Islet of Langerhans (tissue), 1 donor: ENCODE results near the gene HPCAL1.
"Not testable (repeated sequence)": the region's sequence is repeated elsewhere in the genome, so short reads cannot be mapped to it uniquely, and the experiment has no call there.

ENCODE experiments used
- FAIRE-seq: peaks from one replicate; lab custom pipeline; 2011; peaks lifted over from hg19 to GRCh38; lab: Jason Lieb, UNC

HPCAL1 gene

DNA sequence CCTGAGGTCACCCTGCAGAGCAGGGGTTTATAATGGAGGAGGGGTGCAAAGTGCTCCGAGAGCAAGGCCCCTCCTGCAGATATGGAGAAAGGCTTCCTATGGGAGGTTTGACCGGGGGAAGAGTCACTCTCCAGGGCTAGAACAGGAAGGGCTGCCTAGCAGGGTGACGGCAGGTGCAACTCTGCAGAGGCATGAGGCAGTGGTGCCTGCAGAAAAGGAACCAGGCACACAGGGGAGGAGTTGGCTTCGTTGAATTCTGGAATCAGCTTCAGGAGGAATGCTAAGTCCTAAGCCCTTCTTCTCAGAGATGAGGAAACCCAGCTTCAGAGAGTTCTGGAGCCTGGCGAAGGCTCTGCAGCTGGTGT is 17.5 kb upstream of the HPCAL1 start:
- no peak for FAIRE-seq

DNA sequence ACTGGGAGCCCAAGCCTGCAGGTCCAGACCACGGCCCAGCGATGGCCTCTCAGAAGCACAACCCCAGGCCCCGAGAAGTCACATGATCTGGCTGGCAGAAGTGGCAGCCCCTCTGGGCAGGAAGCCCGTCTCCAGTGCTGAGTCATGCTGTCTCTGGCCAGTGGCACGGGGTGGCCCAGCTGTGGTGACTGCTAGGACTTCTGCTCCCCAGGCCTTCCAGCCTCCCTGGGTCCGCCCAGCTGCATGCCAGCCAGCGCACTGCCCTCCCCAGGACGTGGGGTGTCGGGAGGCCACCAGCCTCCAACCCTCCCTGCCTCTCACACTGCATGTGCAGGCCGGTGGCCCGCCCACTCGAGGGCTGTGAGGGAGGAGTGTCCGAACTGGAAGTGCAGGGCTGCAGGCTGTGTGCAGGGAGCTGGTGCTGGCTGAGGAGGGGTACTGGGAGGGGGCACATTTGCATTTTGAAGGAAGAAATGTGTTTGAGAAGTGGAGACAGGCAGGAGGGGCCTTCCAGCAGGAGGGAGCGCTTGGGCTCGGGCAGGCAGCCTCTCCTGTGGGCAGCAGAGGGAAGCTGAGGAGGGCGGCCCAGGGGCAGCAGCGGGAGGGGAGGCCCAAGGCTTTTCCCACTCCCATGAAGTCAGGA is 17.0 kb upstream of the HPCAL1 start:
- no peak for FAIRE-seq

DNA sequence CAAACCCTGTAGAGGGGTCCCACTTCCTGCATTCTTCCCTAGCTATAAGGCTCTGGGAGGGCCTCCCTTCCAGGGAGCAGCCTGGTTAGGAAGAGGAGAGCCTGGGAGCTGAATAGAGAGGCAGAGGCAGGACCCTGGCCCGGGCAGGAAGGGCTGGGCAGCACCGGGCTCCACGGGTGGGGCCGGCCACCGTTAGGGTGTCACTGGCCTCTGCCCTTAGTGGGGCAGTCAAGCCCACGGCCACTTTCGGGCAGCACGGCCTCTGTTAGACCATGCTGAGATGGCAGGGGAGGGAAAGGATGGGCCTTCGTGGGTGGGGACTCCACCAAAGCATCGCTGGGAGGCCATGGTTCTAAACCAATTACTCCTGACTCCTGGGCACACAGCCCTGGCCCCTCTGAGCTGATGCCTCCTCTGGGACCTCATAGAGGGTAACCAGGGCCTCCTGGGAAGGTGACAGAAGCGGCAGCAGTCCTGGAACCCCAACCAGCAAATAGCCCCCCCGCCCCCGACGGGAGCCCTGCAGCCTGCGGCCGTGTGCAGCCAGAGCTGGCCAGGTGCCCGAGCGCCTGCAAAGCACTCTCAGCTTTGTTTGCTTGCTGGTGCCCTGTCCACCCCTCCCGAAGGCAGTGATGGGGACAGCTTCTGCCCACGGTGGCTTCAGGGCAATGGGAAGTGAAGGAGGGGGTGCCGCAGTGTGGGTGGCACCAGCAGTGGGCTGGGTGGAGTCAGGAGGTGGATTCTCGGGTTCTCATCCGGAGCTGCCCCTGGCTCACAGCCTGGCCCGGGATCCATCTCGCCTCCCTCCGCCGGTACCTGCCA is 16.3 kb upstream of the HPCAL1 start:
- FAIRE-seq: no peak

DNA sequence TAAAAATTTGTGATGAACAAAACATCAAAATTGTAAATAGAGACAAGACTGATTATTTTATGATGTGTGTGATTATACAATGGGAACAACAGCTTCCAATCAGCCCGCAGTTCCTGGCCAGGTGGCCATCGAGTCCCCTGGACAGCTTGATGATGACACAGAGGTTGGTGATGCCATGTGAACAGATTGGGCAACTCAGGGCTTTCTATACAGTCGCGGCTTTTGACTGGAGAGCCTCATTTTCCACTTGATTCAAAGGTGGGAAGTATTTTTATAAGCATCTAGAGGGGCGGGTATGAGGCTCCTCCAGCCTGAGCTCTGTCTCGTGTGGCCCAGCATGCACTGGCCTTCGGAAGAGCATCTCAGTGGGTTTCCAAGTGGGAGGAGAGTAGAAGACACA is 14.9 kb upstream of the HPCAL1 start:
- FAIRE-seq: no peak

DNA sequence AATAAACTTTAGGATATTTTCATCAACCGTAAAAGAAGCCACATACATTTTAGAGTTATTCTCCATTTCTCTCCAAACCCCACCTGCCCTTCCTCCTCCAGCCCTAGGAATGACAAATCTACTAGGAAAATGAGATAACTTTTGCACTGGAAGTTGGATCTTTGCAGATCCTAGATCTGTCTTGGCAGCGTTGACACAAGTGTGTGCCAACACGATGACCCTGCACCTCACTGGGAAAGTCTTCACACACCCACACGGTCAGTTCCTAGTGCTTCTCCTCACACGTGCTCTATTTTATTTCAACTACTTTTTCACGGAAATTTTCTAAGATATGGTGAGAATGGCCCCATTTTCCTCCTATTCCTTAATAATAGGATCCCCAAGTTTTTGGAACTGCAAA is 14.1 kb upstream of the HPCAL1 start:
- FAIRE-seq: no peak

DNA sequence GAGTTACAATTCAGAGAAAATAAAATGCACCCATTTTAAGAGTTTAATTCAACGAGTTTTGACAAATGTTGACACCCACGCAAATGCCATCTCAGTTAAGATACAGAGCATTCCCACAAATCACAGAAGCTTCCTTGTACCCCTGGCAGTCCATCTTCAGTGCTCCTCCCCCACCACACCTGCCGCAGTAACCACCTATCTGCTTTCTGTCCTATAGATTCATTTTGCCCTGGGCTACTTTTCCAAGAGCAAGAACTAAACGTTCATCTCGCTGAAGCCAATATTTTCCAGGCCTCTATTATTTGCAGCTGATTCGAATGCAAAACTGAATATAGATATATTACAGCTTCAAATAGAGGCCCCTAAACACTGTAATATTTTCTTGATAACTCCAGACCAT is 13.4 kb upstream of the HPCAL1 start:
- no peak for FAIRE-seq

DNA sequence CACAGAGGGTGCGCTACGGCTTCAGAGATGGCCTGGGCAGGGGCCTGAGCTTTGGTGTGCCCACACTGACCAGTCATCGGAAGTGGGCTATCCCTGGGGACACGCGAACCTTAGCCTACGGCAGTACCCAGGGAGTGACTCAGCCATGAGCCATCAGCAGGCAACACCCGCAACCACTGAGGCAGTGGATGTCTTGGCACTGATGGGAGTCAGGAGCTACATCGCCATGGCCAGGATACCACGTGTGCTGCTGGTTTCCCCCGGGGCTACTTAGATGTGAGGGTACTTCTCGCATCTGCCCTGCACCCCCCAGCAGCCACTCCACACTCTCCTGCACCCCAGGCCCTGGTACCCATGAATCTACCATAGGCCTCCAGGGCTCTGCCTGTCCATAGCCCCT is 12.8 kb upstream of the HPCAL1 start:
- FAIRE-seq: no peak

DNA sequence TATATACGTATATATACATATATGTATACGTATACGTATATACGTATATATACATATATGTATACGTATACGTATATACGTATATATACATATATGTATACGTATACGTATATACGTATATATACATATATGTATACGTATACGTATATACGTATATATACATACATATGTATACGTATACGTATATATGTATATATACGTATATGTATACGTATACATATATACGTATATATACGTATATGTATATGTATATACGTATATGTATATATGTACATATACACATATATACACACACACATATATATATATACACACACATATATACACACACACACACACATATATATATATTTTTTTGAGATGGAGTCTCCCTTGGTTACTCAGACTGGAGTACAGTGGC is 11.3 kb upstream of the HPCAL1 start:
- FAIRE-seq: not testable (repeated sequence)

DNA sequence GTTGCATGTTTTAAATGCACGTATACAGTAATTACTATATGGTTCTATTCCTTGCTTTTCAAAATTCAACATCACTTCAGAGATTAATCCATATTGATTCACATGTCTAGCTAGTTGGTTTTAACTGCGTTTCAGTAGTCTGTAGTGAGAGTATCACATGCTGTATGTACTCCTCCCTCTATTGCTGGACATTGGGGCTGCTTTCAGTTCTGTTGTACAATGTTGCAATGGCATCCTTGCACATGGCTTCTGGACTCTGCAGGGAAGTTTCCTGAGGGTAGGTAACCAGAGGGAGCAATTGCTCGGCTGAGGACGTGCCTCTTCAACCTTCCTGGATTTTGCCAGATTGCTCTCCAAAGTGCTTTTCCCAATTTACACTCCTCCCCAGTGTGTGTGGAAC is 10.7 kb upstream of the HPCAL1 start:
- FAIRE-seq: no peak

DNA sequence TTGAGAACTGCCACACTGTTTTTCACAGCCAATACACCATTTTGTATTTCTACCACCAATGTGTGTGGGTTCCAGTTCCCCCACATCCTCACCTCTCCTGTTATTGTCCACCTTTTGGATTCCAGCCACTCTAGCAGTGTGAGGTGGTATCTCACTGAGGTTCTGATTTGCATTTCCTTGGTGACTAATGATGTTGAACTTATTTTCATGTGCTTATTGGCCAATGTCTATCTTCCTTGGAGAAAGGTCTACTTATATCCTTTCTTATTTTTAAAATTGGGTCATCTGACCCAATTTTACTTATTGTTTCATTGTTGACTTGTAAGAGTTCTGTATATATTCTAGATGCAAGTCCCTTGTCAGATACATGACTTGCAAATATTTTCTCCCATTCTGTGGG is 9.1 kb upstream of the HPCAL1 start:
- no peak for FAIRE-seq

DNA sequence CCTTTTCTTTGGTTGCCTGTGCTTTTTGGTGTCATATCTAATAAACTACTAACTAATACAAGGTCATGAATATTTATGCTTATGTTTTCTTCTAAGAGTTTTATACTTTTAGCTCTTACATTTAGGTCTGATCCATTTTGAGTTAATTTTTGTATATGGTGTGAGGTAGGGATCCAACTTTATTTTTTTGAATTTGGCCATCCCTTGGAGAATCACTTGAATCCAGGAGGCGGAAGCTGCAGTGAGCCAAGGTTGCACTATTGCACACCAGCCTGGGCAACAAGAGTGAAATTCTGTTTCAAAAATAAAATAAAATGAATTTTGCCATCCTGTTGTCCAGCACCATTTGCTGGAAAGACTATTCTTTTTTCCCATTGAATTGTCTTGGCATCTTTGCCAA is 8.6 kb upstream of the HPCAL1 start:
- no peak for FAIRE-seq

DNA sequence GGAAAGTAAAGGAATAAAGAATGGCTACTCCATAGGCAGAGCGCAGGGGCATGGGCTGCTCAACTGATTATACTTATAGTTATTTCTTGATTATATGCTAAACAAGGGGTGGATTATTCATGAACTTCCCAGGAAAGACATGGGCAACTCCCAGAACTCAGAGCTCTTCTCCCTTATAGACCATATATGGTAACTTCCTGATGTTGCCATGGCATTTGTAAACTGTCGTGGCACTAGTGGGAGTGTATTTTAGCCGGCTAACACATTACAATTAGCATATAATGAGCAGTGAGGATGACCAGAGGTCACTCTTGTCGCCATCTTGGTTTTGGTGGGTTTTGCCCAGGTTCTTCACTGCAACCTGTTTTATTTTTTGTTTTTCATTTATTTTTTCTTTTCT is 7.1 kb upstream of the HPCAL1 start:
- not testable (repeated sequence) for FAIRE-seq

DNA sequence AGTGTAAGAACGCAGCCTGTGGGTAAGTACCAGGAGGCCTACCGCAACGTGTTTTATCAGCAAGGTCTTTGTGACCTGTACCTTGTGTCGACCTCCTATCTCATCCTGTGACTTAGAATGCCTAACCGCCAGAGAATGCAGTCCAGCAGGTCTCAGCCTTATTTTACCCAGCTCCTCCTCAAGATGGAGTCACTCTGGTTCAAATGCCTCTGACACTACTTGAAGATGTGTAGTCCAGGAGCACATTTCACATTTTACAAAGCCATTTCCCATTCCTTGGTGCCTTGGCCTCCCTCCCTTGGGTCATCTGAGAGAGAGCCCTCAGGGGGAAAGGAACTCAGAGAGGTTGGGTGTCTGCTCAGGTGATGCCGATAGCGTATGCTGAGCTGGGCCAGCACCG is 6.6 kb upstream of the HPCAL1 start:
- FAIRE-seq: no peak

DNA sequence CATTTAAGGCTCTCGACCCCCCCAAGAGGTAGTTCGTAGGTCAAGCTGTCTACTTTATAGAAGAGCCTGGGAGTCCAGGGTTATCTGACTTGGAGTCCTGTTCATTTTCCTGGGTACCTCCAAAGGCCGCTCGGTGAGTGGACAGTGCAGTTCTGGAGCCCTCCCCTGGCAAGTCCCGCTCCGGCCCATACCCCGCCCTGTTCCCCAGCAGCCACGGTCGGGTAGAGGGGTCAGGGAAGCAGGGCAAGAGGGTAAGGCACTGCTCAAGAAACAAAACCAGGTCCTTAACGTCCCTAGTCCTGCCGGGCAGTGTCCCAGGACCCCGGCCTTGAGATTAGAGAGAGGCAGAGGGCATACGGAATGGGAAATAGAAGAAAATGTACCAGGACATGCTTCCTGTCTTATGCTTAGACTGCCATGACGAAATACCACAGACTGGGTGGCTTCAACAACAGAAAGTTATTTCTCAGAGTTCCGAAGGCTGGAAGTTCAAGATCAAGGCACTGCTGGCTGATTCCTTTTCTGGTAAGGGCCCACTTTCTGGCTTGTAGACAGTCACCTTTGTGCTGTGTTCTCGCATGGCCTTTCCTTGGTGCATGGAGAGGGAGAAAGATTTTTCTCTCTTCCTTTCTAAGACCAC is 5.4 kb upstream of the HPCAL1 start:
- FAIRE-seq: no peak

DNA sequence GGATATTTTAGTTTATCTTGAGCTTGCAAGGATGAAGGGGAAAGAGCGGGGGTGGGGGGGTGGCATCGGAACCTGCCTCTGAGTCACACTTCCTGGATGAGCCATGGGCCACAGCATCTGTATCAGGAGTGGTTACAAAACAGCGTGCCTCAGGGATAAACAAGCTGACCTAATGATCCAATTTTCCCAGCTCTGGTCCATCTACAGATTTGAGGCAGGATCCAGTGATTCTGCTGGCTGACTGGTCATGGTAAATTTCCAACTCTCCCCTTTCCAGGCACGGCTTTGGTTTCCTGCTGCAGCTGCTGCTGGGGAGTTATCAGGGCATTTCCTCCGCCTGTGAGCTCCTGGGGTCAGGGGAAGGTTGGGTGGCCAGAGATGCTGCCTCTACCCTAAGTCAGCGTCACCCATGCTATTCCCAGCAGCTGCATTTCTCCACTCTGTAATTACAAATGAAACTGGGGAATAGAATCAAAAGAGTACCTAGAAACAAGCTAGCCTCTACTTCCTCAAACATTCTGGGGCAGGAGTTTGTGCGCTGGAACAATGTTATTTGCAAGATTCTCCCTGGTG is 4.7 kb upstream of the HPCAL1 start:
- no peak for FAIRE-seq

DNA sequence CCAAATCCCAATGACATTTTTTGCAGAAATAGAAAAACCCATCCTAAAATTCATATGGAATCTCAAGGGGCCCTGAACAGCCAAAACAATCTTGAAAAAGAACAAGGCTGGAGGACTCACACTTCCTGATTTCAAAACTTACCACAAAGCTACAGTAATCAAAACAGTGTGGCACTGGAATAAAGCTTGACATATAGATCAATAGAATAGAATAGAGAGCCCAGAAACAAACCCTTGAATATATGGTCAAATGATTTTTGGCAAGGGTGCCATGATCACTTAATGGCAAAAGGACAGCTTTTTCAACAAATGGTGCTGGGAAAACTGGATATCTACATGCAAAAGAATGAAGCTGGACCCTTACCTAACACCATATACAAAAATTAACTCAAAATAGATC is 3.9 kb upstream of the HPCAL1 start:
- not testable (repeated sequence) for FAIRE-seq

DNA sequence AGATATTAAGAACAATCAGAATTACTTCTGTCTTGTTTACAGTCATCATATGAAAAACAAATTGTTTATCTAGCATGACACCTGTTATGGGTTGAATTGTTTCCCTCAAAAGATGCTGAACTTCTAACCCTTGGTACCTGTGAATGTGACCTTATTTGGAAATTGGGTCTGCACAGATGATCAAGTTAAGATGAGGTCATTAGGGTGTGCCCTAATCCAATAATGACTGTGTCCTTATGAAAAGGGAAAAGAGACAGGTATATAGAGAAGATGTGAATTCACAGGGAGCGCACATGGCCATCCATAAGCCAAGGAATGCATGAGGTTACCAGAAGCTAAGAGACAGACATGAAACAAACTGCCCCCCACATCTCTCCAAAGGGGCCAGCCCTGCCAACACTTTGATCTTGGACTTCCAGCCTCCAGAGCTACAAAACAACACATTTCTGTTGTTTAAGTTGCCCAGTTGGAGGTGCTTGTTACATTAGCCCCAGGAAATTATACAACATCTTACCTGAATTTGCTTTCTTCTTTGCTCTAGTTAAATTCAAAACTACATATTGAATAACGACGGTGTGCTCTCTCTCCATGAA is 2.3 kb upstream of the HPCAL1 start:
- no peak for FAIRE-seq

DNA sequence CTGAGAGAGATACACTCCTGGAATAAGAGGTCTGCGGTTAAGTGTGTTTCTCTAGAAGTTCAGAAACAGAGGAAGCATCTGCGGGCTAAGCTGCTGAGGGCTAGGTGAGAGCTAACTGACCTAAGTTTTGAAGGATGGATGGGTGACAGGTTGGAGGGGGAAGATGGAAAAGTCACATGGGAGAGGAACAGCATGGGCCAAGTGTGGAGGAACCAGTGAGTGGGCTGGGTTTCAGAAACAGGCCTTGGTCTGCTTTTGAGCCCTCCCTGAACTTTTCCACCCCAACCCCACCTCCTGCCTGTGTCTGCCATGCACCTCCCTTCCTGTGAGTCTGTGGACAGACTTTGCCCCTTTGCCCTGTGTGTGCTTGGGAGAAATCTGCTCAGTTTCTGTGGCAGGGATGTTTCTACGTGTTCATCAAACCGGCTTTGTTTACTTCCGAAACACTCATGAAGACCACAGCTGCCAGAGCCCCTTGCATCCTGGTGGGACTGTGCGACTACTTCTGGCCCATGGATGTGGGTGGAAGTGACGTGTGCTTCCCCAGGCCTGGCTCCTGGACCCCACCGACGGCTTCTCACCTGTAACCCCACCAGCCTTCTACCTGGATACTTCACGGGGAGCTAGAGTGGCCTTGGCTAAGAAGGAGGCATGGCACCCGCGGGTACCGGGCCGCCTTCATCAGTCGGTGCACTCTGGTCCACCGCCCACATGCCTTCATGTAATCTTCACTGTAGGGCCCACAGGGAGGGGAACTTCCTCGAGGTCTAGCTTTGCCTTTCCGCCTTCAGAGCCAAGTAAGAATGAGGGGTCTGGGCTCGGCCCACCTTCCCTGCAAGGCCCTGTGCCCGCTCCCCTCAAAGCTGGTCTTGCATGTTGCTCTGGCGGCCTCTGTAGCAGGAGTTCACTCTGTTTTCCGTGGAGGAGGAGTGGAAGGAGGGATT is 1.4 kb upstream of the HPCAL1 start:
- FAIRE-seq: no peak

DNA sequence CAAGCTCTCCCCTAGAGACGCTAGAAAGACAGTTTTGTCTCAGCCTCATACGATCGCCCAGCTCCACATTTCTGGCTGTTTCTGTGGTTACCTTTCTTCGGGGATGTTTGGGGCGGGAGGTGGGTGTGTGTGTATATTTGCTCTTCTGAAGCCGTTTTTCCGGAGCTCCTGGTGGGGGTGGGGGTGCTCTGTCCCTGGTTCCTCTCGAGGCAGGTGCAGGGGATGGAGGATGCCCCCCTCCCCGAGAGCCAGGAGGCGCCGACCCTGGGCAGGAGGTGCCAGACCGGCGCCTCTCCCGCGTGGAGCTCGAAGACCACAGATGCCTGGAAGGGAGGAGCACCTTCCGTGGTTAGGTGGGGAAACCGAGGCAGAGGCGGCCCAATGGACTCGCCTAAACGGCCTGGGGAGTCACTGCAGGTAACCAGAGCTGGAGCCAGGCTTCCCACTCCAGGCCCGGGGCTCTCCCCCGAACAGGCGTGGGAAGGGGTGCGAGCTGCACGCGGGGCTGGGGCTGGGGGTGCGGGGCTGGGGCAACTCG is 694 bp upstream of the HPCAL1 start:
- FAIRE-seq: no peak

DNA sequence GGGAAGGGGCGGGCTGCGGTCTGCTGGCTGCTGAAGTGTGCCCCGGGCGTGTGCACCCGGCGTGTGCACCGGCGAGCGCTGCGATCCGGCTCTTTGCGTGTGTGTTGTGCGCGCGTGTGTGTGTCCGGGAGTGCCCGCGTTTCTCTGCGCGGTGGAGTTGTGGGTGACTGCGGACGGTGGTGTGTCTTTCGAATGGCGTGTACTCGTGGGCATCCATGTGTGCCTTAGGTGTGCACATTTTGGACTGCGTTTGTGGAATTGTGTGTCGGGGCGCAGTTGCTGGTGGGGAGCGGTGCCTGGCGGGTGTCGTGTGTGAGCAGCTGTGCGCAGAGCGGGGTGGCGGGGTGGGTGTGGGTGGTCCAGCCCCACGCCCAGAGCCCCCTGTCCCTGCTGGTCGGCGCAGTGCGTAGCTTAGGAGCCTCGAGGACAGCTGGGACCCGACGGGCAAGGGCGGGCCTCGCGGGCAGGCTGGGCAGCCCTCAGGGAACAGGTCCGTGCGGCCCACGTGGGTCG is 533 bp downstream of the HPCAL1 start:
- no peak for FAIRE-seq

DNA sequence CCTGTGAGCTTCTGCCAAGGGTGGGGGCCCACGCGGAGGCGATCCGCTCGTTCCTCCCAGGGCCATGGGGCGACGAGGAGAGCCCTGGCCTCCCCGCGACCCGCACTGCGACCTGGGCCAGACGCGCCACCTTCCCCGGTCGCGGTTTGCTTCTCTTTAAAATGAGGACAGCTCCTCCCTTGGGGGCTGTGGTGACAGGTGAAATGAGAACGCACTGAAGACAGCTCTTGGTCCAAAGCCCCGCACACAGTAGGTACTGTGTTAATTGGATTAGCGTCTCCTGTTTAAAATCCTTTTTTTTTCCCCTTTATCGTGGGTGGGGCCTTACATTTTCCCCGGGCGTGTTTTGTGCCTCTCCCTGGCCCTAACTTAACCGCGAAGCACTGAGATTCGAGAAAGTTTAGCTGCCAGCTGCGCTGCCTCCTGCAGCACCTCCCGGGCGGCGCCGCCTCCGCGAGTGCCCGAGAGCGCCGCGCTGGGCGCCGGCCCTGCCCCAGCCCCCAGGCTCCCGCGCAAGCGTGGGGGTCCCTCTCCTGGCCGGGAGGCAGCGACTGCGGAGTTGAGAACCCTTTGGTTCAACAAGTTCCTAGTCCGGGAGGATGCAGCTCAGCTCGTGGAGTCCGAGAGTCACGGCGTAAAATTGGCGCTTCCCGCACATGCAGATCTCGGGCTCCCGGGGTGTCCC is 1.1 kb downstream of the HPCAL1 start:
- no peak for FAIRE-seq
